HG03571 (cell line): Measurements from ENCODE around the gene COL5A1.

Source experiments
- ATAC-seq: cut with Tn5 transposase; IDR thresholded peaks from one replicate; pipeline ENCODE4 v1.9.1; 2021; ENCODE audit not compliant: unreplicated experiment

Gene COL5A1

DNA sequence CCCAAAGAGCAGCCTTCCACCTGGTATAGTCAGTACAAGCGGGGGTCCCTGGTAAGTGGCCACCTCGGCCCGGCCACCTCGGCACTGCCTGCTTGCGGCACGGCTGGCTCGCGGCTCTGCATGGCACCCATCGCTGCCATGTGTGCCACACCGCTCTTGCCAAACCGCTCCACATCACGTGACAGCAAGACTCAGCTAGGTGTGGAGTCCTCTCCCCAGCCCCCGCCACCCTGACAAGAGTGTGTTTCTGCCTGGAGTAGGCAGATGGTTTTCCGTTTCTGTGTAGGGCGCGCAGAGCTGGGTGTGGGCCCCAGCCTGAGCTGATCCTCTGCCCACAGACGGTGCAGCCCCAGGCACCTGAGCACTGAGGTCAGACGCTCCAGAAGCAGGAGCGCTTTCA is 188.5 kb downstream of the COL5A1 start:
- ATAC-seq: no peak

DNA sequence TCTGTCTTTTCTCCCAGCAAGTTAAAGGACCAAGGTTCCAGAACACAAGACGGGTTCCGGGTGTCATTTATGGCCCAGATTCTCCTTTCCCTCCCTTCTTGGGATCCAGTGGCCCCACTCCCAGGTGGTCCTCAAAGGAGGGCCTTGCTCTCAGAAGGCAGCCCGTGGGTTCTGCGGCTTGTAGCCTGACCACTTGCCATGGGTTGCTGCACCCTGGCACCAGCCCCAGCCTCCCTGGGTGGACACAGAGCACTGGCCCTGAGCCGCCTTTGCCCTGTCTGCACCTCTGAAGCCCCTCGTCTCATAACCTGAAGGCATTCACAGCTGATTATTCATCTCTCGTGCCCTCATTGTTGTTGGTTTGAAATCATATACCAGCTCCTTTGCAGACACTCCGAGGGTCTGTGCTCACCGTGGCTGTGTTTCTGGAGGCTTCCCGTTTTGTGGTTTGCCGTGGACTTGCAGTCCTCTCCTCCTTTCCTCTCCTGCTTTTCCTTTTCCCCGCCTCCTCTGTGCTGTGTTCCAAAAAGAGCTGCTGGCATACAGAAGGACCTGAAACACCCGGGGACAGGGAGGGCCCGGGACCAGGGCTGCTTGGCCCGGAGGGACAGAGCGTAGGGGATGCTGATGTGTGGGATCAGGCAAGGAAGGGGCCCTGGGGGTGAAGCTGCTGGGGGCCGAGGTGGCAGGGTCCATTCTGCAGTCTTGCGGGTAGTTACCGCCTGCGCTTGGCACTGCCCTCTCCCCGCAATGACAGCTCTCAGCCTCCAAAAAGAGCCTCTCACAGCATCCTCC is 189.5 kb downstream of the COL5A1 start:
- no peak for ATAC-seq

DNA sequence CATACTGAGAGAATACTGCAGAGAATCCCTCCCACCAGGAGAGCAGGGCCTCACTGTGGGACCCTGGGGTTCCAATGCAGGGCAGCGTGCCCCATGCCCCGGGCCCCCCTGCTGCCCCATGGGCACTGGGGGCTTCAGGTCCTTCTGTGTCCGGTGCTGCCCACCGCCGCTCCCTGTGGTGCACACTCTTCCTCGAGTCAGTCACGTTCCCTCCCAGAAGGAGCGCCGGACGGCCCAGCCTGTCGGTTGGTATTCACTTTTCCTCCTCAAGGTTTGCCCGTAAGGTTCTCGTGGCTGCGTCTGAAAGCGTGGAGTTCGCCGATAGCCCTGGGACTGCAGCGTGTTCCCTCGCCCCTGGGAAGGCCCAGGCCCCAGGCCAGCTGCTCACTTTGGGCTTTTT is 190.9 kb downstream of the COL5A1 start:
- ATAC-seq: no peak

DNA sequence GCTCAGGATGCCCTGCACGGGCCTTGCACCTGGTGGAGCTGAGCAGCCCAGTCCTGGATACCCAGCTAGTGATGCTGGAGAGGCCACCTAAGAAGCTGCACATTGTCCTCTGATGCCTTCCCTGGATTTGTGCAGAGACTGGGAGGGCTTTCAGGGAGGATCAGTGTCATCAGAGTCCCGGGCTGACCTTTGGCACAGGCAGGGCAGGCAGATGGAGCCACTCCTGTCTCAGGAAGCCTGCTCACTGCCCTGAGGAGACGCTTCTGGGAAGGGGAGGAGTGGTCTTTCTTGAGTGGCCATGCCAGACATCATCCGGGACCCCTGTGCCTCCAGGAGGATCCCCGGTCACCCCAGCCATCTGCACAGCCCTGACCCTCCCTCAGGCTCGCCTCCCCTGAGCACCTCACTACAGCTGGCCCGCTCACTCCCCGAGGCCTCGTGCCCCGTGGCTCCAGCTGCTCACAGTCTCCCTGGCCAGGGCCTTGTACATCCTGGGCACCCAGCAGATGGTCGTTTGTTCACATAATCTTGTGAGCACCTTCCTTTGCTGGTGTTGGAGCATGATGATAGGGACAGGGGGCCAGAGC is 191.8 kb downstream of the COL5A1 start:
- ATAC-seq: no peak

DNA sequence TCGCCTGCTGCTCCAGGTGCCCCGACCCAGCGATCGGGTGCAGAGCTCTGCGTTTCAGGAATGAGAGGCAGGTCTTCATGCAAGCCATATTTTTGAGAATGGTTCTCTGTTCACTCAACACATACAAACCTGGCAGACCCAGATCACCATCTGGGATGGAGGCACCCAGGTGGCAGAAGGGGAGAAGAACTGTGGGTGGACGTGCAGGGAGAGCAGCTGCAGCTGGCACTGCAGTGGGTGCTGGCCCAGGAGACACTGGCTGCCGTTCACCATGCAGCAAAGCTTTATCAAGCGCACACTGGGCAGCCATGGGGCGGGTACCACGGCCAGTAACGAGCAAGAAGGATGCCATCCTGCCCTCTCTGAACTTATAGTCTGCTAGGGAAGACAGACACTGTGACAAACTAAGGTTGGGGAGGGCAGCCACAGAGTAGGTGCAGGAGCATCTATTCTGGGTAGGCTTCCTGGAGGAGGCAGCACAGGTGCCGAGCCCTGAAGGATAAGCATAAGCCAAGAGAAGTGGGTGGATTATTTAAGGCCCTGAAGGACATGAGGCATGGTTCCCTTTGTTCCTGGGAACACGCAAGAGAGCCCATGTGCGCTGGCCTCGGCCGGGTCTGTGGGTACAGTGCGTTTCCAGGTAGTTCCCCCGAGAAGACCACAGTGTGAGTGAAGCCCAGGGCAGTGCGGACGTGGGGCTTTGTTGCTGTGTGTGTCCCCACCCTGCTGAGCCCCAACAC is 192.8 kb downstream of the COL5A1 start:
- ATAC-seq: no peak

DNA sequence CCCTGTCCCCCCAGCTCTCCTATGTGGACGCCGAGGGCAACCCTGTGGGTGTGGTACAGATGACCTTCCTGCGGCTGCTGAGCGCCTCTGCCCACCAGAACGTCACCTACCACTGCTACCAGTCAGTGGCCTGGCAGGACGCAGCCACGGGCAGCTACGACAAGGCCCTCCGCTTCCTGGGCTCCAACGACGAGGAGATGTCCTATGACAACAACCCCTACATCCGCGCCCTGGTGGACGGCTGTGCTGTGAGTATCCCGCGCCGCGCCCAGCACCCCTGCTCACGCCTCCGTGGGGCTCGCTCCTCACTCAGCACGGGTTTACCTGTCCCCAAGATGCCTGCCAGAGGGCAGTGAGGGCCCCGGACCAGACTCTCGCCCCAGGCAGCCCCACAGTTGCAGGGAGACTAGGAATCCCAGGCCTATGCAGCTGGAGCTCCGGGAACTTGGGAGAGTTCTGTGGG is 193.4 kb downstream of the COL5A1 start:
- ATAC-seq: no peak

DNA sequence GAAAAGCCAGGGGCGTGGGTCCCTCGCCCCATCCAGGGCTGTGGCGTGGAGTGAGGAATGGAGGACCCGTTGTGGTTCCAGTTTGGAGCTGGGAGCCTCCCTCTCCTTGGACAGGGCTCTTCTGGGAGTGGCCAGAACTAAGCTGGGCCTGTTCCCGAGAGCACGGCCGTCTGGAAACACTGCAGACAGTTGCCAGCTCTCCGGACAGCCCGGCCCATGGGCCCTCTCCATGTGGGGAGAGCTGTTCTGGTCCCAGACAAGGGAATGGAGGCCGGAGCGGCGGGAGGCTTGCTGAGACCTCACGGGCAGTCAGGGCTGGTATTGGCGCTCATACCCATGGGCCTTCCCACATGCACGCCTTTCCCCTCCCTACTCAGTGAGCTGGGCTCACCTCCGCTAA is 193.8 kb downstream of the COL5A1 start:
- ATAC-seq: no peak

DNA sequence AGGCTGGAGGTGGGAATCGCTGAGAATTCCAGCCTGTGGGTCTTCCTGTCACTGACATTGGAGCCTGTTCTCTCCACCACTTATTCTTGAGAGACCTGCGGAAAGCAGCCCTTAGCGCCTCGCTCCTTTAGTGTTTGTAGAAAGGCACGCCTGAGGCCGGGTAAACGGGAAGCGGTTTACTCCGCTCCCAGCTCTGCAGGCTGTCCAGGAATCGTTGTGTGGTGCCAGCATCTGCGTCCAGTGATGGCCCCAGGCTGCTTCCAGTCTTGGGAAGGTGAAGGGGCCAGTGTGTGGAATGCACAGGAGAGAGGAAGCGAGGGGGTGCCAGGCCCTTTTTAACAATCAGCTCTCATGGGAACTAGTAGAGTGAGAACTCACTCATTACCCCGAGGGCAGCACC is 194.4 kb downstream of the COL5A1 start:
- ATAC-seq: no peak

DNA sequence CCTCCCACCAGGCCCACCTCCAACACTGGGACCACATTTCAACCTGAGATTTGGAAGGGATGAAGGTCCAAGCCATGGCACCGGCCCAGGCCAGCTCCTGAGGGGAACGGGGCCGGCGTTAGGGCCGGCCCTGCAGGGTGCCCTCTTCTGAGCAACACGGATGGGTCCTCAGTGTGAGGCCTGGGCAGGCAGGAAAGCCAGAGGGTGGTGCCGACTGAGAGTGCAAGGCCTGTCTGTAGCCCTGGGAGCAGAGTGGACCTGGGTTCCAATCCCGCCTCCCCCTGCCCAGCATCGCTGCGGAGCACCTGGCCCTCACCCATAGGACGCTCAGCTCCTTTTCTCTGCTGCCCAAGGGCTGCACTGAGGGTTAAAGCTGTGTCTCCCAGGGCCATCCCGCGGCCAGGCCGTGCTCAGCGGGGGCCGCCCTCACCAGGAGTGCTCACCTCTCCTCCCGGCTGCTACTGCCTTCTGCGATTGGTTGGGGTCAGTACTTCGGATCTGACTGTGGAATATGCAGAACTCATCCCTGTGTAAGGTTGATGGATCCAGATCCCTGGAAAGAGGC is 194.9 kb downstream of the COL5A1 start:
- no peak for ATAC-seq

DNA sequence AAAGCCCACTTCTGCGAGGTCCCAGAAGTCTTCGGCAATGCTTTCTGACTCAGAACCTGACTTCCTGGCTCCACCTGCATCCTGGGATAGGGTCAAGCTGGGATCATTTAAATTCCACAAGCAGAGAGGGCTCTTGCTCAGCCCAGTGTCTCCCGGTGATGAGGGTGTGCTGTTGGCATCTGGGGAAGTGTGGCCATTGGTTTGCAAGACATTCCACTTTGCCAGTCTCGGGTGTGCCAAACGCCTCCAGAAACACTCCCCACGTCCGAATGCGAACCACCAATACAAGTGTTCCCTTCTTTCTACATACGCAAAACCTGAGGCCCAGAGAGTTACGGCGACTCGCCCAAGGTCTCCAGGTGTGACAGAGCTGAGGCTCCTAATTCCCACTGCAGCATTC is 195.9 kb downstream of the COL5A1 start:
- no peak for ATAC-seq

DNA sequence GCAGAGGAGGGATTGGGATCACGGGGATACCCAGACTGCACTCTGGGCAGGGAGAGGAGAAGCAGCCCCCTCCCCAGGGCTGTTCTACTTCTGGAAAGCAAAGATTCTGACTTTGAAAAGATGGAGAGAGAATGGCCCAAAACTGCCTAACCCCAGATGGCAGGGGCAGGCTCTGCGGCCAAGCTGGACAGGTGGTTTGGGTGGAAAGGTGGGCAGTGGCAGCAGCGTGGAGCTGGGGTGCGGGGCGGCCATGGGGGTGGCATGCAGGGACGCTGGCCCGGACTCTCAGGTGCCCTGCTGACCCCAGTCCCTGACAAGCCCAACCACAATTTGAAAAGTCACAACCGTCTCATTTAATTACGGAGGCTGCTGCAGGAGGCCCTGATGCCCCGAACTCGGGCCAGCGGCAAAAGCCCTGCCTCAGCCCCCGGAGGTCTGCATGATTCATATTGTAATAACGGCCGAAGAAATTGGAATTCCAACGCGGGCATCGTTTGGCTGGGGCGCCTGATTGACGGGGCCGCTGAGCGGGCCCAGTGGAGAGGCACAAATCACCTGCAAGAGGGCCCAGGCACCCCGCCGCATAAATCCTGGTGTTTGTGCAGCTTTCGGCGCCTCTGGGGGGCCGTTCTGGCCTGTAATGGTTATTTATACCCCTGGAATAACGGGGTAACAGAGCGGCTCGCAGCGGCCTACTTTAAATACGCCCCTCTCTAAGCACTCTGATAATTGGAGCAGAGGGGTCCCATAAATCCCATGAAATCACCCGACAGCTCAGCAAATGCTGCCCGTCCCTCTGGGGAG is 197.2 kb downstream of the COL5A1 start:
- no peak for ATAC-seq

DNA sequence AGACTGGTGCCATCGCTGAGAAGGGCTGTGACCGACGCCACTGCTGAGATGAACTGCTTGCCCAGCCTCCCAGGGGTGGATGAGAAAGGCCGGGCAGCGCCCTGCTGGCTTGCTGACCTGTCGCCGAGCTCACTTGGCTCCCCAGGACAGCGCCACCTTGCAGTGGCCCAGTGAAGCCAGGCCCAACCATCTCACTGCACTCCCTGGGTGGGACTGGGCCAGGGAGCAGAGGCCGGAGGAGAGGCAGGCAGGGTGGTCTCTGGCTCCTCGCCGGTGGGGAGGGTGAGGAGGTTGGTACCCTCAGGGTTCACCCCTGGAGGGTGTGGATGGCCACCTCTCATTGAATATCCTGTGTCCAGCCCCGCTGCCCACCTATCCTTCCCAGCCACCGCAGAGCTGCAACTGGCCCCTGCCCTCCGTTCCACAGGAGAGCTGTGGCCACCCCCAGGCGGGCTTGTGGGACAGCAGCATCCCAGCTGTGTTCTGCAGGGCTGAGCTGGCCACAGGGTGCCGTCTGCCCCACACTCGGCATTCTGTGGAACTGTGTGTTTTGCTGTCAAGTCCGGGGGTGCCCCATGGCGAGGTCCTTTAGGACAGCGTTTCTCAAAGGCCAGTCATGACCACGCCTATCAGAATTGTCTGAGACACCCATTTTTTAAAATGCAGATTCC is 198.0 kb downstream of the COL5A1 start:
- ATAC-seq: no peak

DNA sequence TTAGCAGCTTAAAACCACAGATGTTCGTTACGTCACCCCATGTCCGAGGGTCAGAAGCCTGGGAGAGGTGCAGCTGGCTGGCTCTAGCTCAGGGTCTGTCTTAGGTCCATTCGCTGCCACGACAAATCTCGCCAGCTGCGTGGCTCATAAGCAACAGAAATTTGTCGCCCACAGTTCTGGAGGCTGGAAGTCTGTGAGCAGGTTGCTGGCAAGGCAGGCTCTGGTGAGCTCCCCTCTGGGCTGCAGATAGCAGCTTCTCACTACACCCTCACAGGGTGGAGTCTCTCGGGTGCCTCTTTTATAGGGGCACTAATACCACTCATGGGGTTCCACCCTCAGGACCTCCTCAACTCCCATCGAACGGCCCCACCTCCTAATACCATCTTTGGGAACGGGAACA is 198.9 kb downstream of the COL5A1 start:
- no peak for ATAC-seq

DNA sequence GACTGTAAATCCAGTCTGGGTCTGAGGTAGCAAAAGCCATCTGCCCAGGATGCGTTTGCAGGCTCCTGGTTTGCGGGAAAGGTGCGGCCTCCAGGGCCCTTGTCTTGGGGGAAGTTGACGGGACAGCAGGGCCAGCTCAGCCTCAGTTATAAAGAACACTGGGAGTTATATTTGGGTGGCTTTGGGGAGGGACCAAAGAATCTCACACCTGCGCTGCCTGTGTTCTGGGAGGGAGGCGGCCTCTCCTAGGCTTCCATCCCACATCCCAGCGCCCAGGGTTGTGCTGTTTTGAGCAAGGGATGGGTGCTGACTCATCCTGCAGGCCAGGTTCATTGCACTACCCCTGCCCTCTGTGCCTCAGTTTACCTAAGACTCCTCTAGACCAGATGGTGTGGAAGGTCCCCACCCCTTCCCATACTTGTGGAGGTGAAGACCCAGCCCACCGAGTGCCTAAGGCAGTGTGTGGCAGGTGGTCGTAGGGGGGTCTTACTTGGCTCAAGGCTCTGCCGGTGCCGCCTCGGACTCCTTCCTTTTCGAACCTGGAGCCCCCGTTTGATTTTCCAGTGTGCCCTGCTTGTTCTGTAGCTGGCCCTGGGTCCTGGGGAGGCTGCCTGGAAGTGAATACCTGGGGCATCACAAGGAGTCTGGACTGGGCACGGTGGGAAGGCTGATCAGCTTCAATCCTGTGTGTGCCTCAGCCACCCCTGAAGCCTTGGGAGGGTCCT is 199.7 kb downstream of the COL5A1 start:
- no peak for ATAC-seq

DNA sequence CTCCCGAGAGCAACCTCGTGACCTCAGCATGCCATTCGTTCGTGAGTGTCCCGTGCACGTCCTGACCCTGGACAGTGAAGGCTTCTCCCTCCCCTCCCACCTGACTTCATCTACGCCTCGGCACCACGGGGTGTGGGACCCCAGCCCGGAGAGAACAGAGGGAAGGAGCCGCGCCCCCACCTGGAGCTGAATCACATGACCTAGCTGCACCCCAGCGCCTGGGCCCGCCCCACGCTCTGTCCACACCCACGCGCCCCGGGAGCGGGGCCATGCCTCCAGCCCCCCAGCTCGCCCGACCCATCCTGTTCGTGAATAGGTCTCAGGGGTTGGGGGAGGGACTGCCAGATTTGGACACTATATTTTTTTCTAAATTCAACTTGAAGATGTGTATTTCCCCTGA is 200.7 kb downstream of the COL5A1 start:
- ATAC-seq: no peak

DNA sequence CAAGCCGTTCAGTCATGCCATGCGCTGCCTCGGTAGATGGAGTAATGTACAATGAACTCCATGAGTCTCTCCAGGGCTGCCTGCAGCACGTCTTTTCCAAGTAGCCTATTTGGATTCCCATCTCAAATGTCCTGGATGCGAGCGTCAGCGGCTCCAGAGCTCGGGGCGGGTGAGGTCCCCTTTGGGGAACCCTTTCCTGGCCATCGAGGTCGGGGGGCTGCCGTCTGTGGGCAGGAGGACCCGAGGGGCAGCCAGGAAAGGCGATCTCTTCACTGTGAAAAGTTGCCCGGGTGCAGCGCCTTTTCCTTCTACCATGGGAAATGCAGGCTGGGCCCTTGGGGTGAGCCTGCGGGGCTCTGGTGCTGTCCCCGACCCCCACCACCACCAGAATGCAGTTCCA is 202.1 kb downstream of the COL5A1 start:
- ATAC-seq: no peak

DNA sequence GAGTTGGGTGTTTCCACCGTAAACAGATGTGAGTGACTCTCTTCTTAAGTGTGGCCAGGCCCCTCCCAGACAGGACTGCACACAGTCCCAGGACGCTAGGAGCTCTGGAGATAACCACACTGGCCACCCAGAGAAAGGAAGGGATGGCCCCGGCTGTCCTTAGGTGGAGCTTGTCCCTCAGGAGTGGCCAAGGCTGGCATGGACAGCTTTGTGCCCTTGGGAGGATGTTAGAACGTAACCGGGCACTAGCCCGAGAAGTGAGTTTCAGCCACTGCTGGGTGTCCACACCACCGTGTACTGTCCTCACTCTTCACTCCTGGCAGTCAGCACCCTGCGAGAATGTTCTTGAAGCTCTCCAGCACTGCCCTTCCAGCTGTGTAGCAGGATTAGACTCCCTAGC is 203.2 kb downstream of the COL5A1 start:
- ATAC-seq: no peak

DNA sequence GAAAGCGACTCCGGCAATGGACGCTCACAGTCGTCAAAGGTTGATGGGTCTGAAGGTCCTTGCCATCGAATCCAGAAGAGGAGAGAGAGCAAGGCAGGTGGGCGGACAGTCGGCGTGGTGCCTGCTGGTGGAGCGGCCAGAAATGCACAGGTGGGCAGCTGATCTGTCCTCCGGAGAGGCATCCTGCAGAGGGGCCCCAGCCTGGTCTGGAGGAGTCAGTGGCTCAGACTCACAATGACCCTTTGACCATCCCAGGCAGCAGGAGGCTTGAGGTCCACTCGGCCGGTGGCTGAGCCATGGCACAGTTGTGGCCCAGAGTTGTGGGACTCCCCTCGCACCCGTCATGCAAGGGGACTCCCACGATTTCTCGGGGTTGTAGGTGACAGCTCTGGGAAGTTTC is 204.6 kb downstream of the COL5A1 start:
- ATAC-seq: no peak

DNA sequence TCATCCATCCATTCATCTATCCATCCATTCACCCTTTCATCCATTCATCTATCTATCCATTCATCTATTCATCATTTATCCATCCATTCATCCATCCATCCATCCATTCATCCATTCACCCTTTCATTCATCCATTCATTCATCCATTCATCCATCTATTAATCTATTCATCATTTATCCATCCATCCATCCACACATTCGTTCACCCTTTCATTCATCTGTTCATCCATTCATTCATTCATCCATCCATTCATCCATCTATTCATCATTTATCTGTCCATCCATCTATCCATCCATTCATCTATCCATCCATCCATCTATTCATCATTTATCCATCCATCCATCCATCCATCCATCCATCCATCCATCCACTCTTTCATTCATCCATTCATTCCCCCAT is 205.1 kb downstream of the COL5A1 start:
- no peak for ATAC-seq

DNA sequence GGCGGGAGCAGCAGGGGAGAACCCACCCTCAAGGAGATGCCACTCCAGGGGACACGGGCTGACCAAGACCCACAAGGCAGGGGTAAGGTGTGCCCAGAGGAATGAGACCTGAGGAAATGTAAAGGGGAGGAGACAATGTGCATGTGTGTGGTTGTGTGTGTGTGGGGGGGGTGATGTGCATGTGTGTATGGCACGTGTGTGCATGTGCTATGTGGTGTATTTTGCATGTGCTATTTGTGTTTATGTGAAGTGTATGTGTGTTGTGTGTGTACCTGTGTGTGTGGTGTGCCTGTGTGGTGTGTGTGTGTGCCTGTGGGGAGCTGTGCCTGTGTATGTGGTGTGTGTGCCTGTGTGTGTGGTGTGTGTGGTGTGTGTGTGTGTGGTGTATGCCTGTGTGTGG is 205.5 kb downstream of the COL5A1 start:
- no peak for ATAC-seq
